NCI-H1092 (cell line): Measurements from ENCODE around the gene DMD.
"Not testable (repeated sequence)": the region's sequence is repeated elsewhere in the genome, so short reads cannot be mapped to it uniquely, and the experiment has no call there.

Source experiments
- DNase-seq: peaks from one replicate; lab custom pipeline; 2025; lab: John Stamatoyannopoulos, UW

The DMD gene

GRCh38 chrX:33156152-33156726, 55.1 kb downstream of the DMD start:
- DNase-seq, result no peak

- DNase-seq, result no peak
Observed at GRCh38 chrX:33149580-33149979, 61.8 kb downstream of the DMD start.

- DNase-seq, result no peak
Observed at GRCh38 chrX:33149085-33149484, 62.3 kb downstream of the DMD start.

GRCh38 chrX:33142331-33142730, 69.0 kb downstream of the DMD start:
- DNase-seq, result no peak

- no peak for DNase-seq
Observed at GRCh38 chrX:33138677-33139249, 72.6 kb downstream of the DMD start.

- DNase-seq, result no peak
Observed at GRCh38 chrX:33134164-33134563, 77.2 kb downstream of the DMD start.

- DNase-seq, result no peak
Observed at GRCh38 chrX:33133320-33133719, 78.0 kb downstream of the DMD start.

- no peak for DNase-seq
Observed at GRCh38 chrX:33132569-33132968, 78.8 kb downstream of the DMD start.

- DNase-seq, result no peak
Observed at GRCh38 chrX:33129607-33130006, 81.7 kb downstream of the DMD start.

- no peak for DNase-seq
Observed at GRCh38 chrX:33128048-33128805, 83.1 kb downstream of the DMD start.

- no peak for DNase-seq
Observed at GRCh38 chrX:33126469-33126868, 84.9 kb downstream of the DMD start.

GRCh38 chrX:33109858-33110257, 101.5 kb downstream of the DMD start:
- no peak for DNase-seq

GRCh38 chrX:33106737-33107136, 104.6 kb downstream of the DMD start:
- no peak for DNase-seq

- no peak for DNase-seq
Observed at GRCh38 chrX:33095079-33095478, 116.3 kb downstream of the DMD start.

- DNase-seq, result no peak
Observed at GRCh38 chrX:33087411-33087810, 123.9 kb downstream of the DMD start.

- DNase-seq, result no peak
Observed at GRCh38 chrX:33086886-33087285, 124.5 kb downstream of the DMD start.

- no peak for DNase-seq
Observed at GRCh38 chrX:33082371-33082770, 129.0 kb downstream of the DMD start.

- no peak for DNase-seq
Observed at GRCh38 chrX:33078273-33078672, 133.1 kb downstream of the DMD start.

- DNase-seq, result not testable (repeated sequence)
Observed at GRCh38 chrX:33073660-33074059, 137.7 kb downstream of the DMD start.

GRCh38 chrX:33065415-33065814, 145.9 kb downstream of the DMD start:
- no peak for DNase-seq

- DNase-seq, result no peak
Observed at GRCh38 chrX:33062041-33062440, 149.3 kb downstream of the DMD start.

- DNase-seq, result no peak
Observed at GRCh38 chrX:33053001-33053400, 158.3 kb downstream of the DMD start.

GRCh38 chrX:33045882-33046281, 165.5 kb downstream of the DMD start:
- no peak for DNase-seq

GRCh38 chrX:33045245-33045644, 166.1 kb downstream of the DMD start:
- no peak for DNase-seq
